ENCODE results near the gene POLR2M.
A peak's percentile ranks its signal among the peaks of the same experiment; 100 is the strongest.

POLR2M gene

DNA sequence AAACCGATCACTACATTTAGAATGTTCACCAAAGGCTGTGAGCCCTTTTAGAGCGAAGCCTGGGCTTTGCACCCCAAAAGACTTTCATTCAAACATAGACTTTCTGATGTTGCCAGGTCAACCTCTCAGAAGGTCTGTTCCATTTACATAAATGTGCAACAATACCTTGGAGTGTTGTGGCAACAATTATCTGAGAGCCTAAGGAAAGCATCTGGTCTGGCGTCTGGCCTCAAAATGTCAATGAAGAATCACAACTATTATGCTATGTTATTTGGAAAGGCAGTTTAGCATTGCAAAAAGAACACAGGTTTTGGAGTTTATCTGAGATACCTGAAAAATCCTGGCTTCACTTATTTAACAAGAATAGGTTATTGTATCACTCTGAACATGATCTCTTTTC, 50.0 kb downstream of the POLR2M start:
- DNase-seq (ENCODE audit: low read depth), result no peak
- no peak overlapping the region for H3K4me3 ChIP-seq (ENCODE audit: low read depth, low read length)
- TF ChIP-seq POLR2A (IDR thresholded peaks at IDR 0.05; ENCODE audit: extremely low read depth, insufficient read length) (no peak), MYC (IDR thresholded peaks at IDR 0.05; ENCODE audit: low read depth, low read length) (no peak)
- TF ChIP-seq, protein P1, sequence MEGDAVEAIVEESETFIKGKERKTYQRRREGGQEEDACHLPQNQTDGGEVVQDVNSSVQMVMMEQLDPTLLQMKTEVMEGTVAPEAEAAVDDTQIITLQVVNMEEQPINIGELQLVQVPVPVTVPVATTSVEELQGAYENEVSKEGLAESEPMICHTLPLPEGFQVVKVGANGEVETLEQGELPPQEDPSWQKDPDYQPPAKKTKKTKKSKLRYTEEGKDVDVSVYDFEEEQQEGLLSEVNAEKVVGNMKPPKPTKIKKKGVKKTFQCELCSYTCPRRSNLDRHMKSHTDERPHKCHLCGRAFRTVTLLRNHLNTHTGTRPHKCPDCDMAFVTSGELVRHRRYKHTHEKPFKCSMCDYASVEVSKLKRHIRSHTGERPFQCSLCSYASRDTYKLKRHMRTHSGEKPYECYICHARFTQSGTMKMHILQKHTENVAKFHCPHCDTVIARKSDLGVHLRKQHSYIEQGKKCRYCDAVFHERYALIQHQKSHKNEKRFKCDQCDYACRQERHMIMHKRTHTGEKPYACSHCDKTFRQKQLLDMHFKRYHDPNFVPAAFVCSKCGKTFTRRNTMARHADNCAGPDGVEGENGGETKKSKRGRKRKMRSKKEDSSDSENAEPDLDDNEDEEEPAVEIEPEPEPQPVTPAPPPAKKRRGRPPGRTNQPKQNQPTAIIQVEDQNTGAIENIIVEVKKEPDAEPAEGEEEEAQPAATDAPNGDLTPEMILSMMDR (IDR thresholded peaks at IDR 0.05; ENCODE audit: low read depth, low read length), result no peak
- TF ChIP-seq, protein P2, sequence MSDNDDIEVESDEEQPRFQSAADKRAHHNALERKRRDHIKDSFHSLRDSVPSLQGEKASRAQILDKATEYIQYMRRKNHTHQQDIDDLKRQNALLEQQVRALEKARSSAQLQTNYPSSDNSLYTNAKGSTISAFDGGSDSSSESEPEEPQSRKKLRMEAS (IDR thresholded peaks at IDR 0.05; ENCODE audit: low read depth, low read length), result no peak

DNA sequence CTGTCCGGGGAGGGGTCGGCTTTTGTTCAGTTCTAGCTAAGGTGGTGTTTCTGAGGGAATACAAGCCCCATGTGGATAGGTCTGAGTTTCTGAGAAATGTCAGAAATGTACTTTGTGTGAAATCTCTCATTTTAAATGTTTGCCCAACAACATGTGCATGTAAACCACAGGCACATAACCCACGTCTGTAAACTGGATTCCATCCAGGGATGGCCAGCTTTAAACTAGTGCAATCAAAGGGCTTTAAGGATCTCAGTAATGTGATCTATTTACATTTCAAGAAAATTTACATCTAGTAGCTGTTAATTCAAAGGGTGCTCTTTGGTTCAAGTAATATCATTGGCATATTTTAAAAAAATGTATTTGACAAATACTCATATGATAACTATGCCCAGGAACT, 52.0 kb downstream of the POLR2M start:
- no peak overlapping the region for H3K4me3 ChIP-seq (ENCODE audit: low read depth, low read length)
- no peak for DNase-seq (ENCODE audit: low read depth)
- TF ChIP-seq, protein P2 (IDR thresholded peaks at IDR 0.05; ENCODE audit: low read depth, low read length), result no peak
- no peak for TF ChIP-seq POLR2A (IDR thresholded peaks at IDR 0.05; ENCODE audit: extremely low read depth, insufficient read length)
- TF ChIP-seq, protein P1 (IDR thresholded peaks at IDR 0.05; ENCODE audit: low read depth, low read length), result no peak
- no peak for TF ChIP-seq MYC (IDR thresholded peaks at IDR 0.05; ENCODE audit: low read depth, low read length)

DNA sequence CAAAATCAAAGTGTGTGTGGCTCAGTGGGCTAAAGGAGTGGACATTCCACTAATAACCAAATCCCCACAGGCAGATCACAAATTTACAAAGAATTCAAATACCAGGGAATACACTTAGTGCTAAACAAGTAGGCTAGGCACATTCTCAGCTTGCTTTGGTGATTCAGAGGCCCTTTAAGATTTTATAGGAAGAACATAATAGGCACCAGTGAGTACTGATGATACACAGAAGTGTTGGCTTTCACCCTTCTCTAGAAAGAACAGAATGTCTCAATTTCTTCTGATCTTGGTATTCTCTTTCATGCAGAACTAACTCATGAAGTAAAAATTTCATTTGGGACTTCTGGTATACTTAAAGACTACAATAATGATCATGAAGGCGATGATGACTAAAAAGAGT, 55.0 kb downstream of the POLR2M start:
- DNase-seq (ENCODE audit: low read depth), result no peak

DNA sequence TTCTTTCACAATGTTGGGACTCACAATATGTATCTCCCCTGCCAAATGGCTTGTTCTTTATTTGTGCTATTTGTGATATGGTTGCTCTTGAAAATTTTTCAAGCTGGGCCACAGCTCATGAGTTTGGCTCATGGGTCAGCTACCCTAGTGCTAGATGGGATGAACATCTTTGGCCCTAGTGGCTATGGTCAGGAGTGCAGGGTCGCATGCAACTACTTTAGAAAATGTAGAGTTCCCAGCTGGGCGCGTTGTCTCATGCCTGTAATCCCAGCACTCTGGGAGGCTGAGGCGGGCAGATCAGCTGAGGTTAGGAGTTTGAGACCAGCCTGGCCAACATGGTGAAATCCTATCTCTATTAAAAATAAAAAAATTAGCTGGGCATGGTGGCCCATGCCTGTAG, 55.8 kb downstream of the POLR2M start:
- TF ChIP-seq, protein P1 (IDR thresholded peaks at IDR 0.05; ENCODE audit: low read depth, low read length), result peak; percentile 12
- TF ChIP-seq, protein P2 (IDR thresholded peaks at IDR 0.05; ENCODE audit: low read depth, low read length), result no peak
- TF ChIP-seq POLR2A (IDR thresholded peaks at IDR 0.05; ENCODE audit: extremely low read depth, insufficient read length) (no peak), MYC (IDR thresholded peaks at IDR 0.05; ENCODE audit: low read depth, low read length) (no peak)
- no peak overlapping the region for H3K4me3 ChIP-seq (ENCODE audit: low read depth, low read length)
- DNase-seq (ENCODE audit: low read depth), result peak; percentile 9

More for the DNA sequence above, 55.0 kb downstream of the POLR2M start:
- no peak for TF ChIP-seq MYC (IDR thresholded peaks at IDR 0.05; ENCODE audit: low read depth, low read length)
- no peak for TF ChIP-seq POLR2A (IDR thresholded peaks at IDR 0.05; ENCODE audit: extremely low read depth, insufficient read length)
- TF ChIP-seq, protein P2 (IDR thresholded peaks at IDR 0.05; ENCODE audit: low read depth, low read length), result no peak
- TF ChIP-seq, protein P1 (IDR thresholded peaks at IDR 0.05; ENCODE audit: low read depth, low read length), result no peak
- H3K4me3 ChIP-seq (ENCODE audit: low read depth, low read length), result no peak overlapping the region

DNA sequence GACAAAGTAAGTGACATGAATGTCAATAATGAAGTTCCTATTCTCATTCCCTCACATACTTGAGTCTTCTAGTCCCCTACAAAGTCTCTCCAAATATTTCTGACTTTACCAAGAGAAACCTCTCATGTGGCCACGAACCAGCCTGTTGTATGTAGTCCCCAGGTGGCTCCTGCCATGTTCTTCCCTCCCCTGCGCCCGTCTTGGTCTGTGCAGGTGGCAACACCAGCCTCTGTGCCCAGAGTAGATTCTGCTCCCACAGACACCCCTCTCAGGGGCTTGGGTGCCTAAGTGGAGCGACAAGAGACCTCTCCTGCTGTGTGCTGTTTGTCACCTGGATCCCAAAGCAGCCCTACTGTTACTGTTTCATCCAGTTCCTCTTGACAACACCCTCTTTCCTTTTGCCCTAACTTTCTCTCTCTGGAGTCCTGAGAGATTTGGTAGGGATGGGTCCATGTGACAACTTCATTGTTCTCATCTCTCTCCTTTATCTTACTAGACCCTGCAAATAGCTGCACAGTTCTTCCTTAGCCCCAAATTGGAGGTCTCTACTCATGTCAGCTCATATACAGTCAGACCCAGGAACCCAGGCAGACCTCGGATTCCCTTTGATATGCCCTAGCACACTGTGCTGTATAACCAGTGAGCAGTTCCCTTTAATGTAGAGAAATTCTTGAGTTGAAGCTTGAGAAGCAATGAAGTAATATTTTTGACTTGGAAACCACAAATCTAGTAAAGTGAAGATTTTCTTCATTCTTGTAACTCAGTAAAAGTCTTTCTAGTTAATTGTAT, 56.9 kb downstream of the POLR2M start:
- TF ChIP-seq, protein P2 (IDR thresholded peaks at IDR 0.05; ENCODE audit: low read depth, low read length), result no peak
- TF ChIP-seq POLR2A (IDR thresholded peaks at IDR 0.05; ENCODE audit: extremely low read depth, insufficient read length), result no peak
- TF ChIP-seq, protein P1 (IDR thresholded peaks at IDR 0.05; ENCODE audit: low read depth, low read length), result no peak
- TF ChIP-seq MYC (IDR thresholded peaks at IDR 0.05; ENCODE audit: low read depth, low read length), result no peak
- no peak overlapping the region for H3K4me3 ChIP-seq (ENCODE audit: low read depth, low read length)
- no peak for DNase-seq (ENCODE audit: low read depth)

All from NB4 (cell line).